Measurements from ENCODE around the gene FRMD6.

FRMD6 gene

GRCh38 chr14:51677738-51678137 is 26.0 kb downstream of the FRMD6 start:
- no peaks in the 10 kb centered on the region for H3K36me3 ChIP-seq
- no peak overlapping the region for H3K4me3 ChIP-seq (ENCODE audit: low read depth, low read length)
- TF ChIP-seq CTCF (IDR thresholded peaks at IDR 0.05; ENCODE audit: low read depth, low read length) = no peak
- H3K9me3 ChIP-seq = no peaks in the 10 kb centered on the region
- H3K4me1 ChIP-seq = peaks cover 29% of the 10 kb centered on the region
- no peaks in the 10 kb centered on the region for H3K27me3 ChIP-seq
- DNase-seq = no peak

GRCh38 chr14:51680031-51680430 is 28.3 kb downstream of the FRMD6 start:
- Histone ChIP-seq H3K4me1 (peaks cover 29% of the 10 kb centered on the region), H3K27me3 (no peaks in the 10 kb centered on the region), H3K4me3 (ENCODE audit: low read depth, low read length) (no peak overlapping the region), H3K36me3 (no peaks in the 10 kb centered on the region), H3K9me3 (no peaks in the 10 kb centered on the region)
- DNase-seq = peak; percentile 23
- peak; percentile 20; the same call in 1 of the 2 replicates for TF ChIP-seq CTCF (IDR thresholded peaks at IDR 0.05; ENCODE audit: low read depth, low read length)

- DNase-seq = no peak
- no peak for TF ChIP-seq CTCF (IDR thresholded peaks at IDR 0.05; ENCODE audit: low read depth, low read length)
- Histone ChIP-seq H3K4me3 (ENCODE audit: low read depth, low read length) (no peak overlapping the region), H3K36me3 (no peaks in the 10 kb centered on the region), H3K27me3 (no peaks in the 10 kb centered on the region), H3K4me1 (peaks cover 25% of the 10 kb centered on the region), H3K9me3 (no peaks in the 10 kb centered on the region)
These were observed 29.7 kb downstream of the FRMD6 start for GRCh38 chr14:51681411-51681810.

- TF ChIP-seq CTCF (IDR thresholded peaks at IDR 0.05; ENCODE audit: low read depth, low read length) = no peak
- DNase-seq = no peak
- Histone ChIP-seq H3K36me3 (no peaks in the 10 kb centered on the region), H3K4me3 (ENCODE audit: low read depth, low read length) (no peak overlapping the region), H3K4me1 (peaks cover 21% of the 10 kb centered on the region), H3K9me3 (no peaks in the 10 kb centered on the region), H3K27me3 (no peaks in the 10 kb centered on the region)
These were observed 30.7 kb downstream of the FRMD6 start for GRCh38 chr14:51682411-51682810.

GRCh38 chr14:51684760-51685159 is 33.0 kb downstream of the FRMD6 start:
- H3K4me3 ChIP-seq (ENCODE audit: low read depth, low read length) = no peak overlapping the region
- no peak for DNase-seq
- peaks cover 22% of the 10 kb centered on the region for H3K4me1 ChIP-seq
- H3K27me3 ChIP-seq = no peaks in the 10 kb centered on the region
- 0 out of 2 replicates have a peak, but pooled peaks cover 2% of the 10 kb centered on the region for H3K36me3 ChIP-seq
- no peak for TF ChIP-seq CTCF (IDR thresholded peaks at IDR 0.05; ENCODE audit: low read depth, low read length)
- no peaks in the 10 kb centered on the region for H3K9me3 ChIP-seq

- peaks cover 8% of the 10 kb centered on the region; the same call in 1 of the 2 replicates for H3K4me1 ChIP-seq
- no peaks in the 10 kb centered on the region for H3K9me3 ChIP-seq
- peaks cover 9% of the 10 kb centered on the region for H3K36me3 ChIP-seq
- no peak for DNase-seq
- no peak overlapping the region for H3K4me3 ChIP-seq (ENCODE audit: low read depth, low read length)
- no peak for TF ChIP-seq CTCF (IDR thresholded peaks at IDR 0.05; ENCODE audit: low read depth, low read length)
- H3K27me3 ChIP-seq = no peaks in the 10 kb centered on the region; the same call in 1 of the 2 replicates
These were observed 39.5 kb downstream of the FRMD6 start for GRCh38 chr14:51691176-51691575.

All from BE2C (cell line).